ENCODE data around the gene TDRD7. TPM values are rescaled to one million over a fixed set of nuclear protein-coding genes. Genes with fewer than 3 reads are reported as not detected.

The TDRD7 gene
- total and polyA plus RNA-seq, 9 of the 15 experiments (the other 6 are each of a cell fraction or from before 2014, with no cell fraction given), result 2.2 to 7.7 (median 5.2) TPM

DNA sequence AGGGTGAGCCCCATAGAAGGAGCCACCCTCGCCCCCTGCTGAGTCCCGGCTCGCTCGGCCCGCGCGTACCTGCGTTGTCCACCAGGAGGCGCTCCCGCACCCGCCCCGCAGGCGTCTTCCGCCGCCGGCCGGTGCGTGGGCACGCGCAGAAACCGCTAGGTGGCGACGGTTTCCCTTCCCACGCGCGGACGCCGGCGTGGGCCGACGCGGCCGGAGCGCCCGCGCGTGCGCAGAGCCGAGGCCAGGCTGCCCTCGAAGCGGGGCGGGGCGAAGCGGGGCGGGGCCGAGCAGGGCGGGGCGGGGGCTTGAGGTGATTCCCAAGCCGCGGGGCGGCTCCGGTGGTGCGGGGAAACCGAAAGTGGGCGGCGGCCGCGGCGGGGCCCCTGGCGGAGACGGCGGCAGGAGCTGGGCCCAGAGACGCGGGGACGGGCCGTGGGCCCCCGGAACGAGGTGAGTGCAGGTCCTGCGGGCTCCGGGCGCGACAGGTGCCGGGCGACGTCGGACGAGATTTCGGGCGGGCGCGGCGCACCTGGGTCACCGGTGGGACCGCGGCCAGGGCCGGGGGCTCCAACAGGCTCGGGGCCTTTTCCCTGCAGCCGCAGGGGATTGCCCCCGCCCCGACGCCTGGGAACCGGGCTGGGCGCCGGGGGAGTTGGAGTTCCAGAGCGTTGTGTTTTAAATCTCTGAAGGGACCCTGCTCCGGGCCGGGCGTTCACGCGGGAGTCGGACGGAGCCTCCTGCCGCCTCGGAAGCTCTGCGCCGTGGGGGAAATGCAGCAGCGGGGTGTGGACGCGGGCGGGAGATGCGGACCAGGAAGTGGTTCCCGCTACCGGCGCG lies at the start of gene TDRD7 (continued):
- TF ChIP-seq MED1 (CRISPR knock-in tag; IDR thresholded peaks at IDR 0.05; ENCODE audit: borderline replicate concordance) (no peak), ZNF174 (CRISPR knock-in tag; IDR thresholded peaks at IDR 0.05) (no peak), KAT8 (IDR thresholded peaks at IDR 0.05; ENCODE audit: low read depth) (no peak), ZNF41 (CRISPR knock-in tag; conservative IDR thresholded peaks at IDR 0.05) (no peak), SMAD4 (CRISPR knock-in tag; conservative IDR thresholded peaks at IDR 0.05) (peak; percentile 88), POLR3G (IDR thresholded peaks at IDR 0.05; ENCODE audit: extremely low read depth, insufficient read length, insufficient replicate concordance) (no peak), IFI16 (CRISPR knock-in tag; IDR thresholded peaks at IDR 0.05) (no peak), GATAD2B (IDR thresholded peaks at IDR 0.05; ENCODE audit: borderline replicate concordance) (peak; percentile 100), TEAD2 (tag; IDR thresholded peaks at IDR 0.05) (no peak), SP1 (CRISPR knock-in tag; IDR thresholded peaks at IDR 0.05) (peak; percentile 55), TAF15 (IDR thresholded peaks at IDR 0.05; ENCODE audit: low read depth, low read length) (no peak), SREBF2 (CRISPR knock-in tag; IDR thresholded peaks at IDR 0.05) (no peak), NCOA4 (IDR thresholded peaks at IDR 0.05; ENCODE audit: partially characterized antibody) (no peak), ZKSCAN3 (CRISPR knock-in tag; IDR thresholded peaks at IDR 0.05) (no peak), ZNF165 (CRISPR knock-in tag; IDR thresholded peaks at IDR 0.05; ENCODE audit: borderline replicate concordance) (0 out of 2 replicates have a peak, but pooled peaks have one; percentile 30), GABPA (tag; conservative IDR thresholded peaks at IDR 0.05; ENCODE audit: low read depth) (peak; percentile 65)
- TF ChIP-seq, protein P1, sequence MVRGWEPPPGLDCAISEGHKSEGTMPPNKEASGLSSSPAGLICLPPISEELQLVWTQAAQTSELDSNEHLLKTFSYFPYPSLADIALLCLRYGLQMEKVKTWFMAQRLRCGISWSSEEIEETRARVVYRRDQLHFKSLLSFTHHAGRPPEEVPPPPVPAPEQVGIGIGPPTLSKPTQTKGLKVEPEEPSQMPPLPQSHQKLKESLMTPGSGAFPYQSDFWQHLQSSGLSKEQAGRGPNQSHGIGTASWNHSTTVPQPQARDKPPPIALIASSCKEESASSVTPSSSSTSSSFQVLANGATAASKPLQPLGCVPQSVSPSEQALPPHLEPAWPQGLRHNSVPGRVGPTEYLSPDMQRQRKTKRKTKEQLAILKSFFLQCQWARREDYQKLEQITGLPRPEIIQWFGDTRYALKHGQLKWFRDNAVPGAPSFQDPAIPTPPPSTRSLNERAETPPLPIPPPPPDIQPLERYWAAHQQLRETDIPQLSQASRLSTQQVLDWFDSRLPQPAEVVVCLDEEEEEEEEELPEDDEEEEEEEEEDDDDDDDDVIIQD (CRISPR knock-in tag; IDR thresholded peaks at IDR 0.05), result no peak
- TF ChIP-seq, protein P2, sequence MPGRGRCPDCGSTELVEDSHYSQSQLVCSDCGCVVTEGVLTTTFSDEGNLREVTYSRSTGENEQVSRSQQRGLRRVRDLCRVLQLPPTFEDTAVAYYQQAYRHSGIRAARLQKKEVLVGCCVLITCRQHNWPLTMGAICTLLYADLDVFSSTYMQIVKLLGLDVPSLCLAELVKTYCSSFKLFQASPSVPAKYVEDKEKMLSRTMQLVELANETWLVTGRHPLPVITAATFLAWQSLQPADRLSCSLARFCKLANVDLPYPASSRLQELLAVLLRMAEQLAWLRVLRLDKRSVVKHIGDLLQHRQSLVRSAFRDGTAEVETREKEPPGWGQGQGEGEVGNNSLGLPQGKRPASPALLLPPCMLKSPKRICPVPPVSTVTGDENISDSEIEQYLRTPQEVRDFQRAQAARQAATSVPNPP (IDR thresholded peaks at IDR 0.05; ENCODE audit: borderline replicate concordance, insufficient read depth, insufficient read length), result no peak
- TF ChIP-seq, protein P3, sequence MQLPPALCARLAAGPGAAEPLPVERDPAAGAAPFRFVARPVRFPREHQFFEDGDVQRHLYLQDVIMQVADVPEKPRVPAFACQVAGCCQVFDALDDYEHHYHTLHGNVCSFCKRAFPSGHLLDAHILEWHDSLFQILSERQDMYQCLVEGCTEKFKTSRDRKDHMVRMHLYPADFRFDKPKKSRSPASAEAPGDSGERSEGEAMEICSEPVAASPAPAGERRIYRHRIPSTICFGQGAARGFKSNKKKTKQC (CRISPR knock-in tag; IDR thresholded peaks at IDR 0.05), result peak; percentile 55; the same call in 1 of the 2 replicates
- TF ChIP-seq, protein P4, sequence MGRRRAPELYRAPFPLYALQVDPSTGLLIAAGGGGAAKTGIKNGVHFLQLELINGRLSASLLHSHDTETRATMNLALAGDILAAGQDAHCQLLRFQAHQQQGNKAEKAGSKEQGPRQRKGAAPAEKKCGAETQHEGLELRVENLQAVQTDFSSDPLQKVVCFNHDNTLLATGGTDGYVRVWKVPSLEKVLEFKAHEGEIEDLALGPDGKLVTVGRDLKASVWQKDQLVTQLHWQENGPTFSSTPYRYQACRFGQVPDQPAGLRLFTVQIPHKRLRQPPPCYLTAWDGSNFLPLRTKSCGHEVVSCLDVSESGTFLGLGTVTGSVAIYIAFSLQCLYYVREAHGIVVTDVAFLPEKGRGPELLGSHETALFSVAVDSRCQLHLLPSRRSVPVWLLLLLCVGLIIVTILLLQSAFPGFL (CRISPR knock-in tag; IDR thresholded peaks at IDR 0.05), result no peak
- TF ChIP-seq, protein P5, sequence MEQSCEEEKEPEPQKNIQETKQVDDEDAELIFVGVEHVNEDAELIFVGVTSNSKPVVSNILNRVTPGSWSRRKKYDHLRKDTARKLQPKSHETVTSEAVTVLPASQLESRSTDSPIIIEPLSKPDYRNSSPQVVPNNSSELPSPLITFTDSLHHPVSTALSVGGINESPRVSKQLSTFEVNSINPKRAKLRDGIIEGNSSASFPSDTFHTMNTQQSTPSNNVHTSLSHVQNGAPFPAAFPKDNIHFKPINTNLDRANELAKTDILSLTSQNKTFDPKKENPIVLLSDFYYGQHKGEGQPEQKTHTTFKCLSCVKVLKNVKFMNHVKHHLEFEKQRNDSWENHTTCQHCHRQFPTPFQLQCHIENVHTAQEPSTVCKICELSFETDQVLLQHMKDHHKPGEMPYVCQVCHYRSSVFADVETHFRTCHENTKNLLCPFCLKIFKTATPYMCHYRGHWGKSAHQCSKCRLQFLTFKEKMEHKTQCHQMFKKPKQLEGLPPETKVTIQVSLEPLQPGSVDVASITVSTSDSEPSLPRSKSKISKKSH (CRISPR knock-in tag; IDR thresholded peaks at IDR 0.05), result no peak

Measured in K562 (cell line).